Keratinocyte (primary cell): Measurements from ENCODE around the gene MAP3K4. TPM values are rescaled to one million over a fixed set of nuclear protein-coding genes. Genes with fewer than 3 reads are reported as not detected.

Source experiments
- DNase-seq: peaks from one replicate; pipeline ENCODE4 v3.0.0-alpha.2; 2011; ENCODE audit warnings: low read depth, missing footprints, low spot score
- FAIRE-seq: peaks from 2 replicates; lab custom pipeline; 2011; peaks lifted over from hg19 to GRCh38; lab: Jason Lieb, UNC
- H2AFZ ChIP-seq: 2 replicates; pipeline ENCODE4 v1.6.0; 2012; ENCODE audit warnings: low read length, control low read depth, inconsistent platforms; ENCODE audit not compliant: control insufficient read depth
- H3K27ac ChIP-seq: 2 replicates; pipeline ENCODE4 v1.5.1; 2011; ENCODE audit warnings: low read length; ENCODE audit not compliant: control insufficient read depth, insufficient read depth
- H3K27me3 ChIP-seq: 3 replicates; pipeline ENCODE4 v1.6.0; 2011; ENCODE audit warnings: low read length; ENCODE audit not compliant: control insufficient read depth, insufficient read depth; ENCODE audit errors: extremely low read depth
- H3K36me3 ChIP-seq, 2 experiments: 2 replicates in 1 of 2; 3 replicates in 1 of 2; pipeline ENCODE4 v1.5.1; 2011; ENCODE audit warnings: low read length in 2 of 2, mild to moderate bottlenecking in 1 of 2; ENCODE audit not compliant: control insufficient read depth in 2 of 2, insufficient read depth in 2 of 2; ENCODE audit errors: extremely low read depth in 1 of 2
- H3K4me1 ChIP-seq: 3 replicates; pipeline ENCODE4 v1.5.1; 2011; ENCODE audit warnings: low read length; ENCODE audit not compliant: control insufficient read depth, insufficient read depth; ENCODE audit errors: extremely low read depth
- H3K4me2 ChIP-seq: 3 replicates; pipeline ENCODE4 v1.6.0; 2011; ENCODE audit warnings: low read depth, low read length; ENCODE audit not compliant: control insufficient read depth, insufficient read depth; ENCODE audit errors: extremely low read depth
- H3K4me3 ChIP-seq, 3 experiments: fragments of 200-600 bp in 1 of 3; sonication (generic) in 1 of 3; 2 replicates in 2 of 3; 3 replicates in 1 of 3; pipeline ENCODE4 v1.5.1; 2011 to 2016; ENCODE audit warnings: low read length in 3 of 3, mild to moderate bottlenecking in 3 of 3, control low read depth in 2 of 3, inconsistent platforms in 1 of 3, low read depth in 1 of 3, mixed read lengths in 1 of 3, mixed run types in 1 of 3, moderate library complexity in 1 of 3; ENCODE audit not compliant: control insufficient read depth in 2 of 3, insufficient read depth in 2 of 3; ENCODE audit errors: extremely low read depth in 1 of 3
- H3K79me2 ChIP-seq: 2 replicates; pipeline ENCODE4 v1.6.0; 2012; ENCODE audit warnings: low read length; ENCODE audit not compliant: control insufficient read depth, insufficient read depth
- H3K9ac ChIP-seq: 3 replicates; pipeline ENCODE4 v1.6.0; 2011; ENCODE audit warnings: low read length; ENCODE audit not compliant: control insufficient read depth, insufficient read depth; ENCODE audit errors: extremely low read depth
- H3K9me1 ChIP-seq: 3 replicates; pipeline ENCODE4 v1.6.0; 2011; ENCODE audit warnings: low read length; ENCODE audit not compliant: control insufficient read depth, insufficient read depth; ENCODE audit errors: extremely low read depth
- H3K9me3 ChIP-seq: 2 replicates; pipeline ENCODE4 v1.5.1; 2012; ENCODE audit warnings: low read depth, low read length; ENCODE audit not compliant: control insufficient read depth
- H4K20me1 ChIP-seq: 3 replicates; pipeline ENCODE4 v1.6.0; 2011; ENCODE audit warnings: low read length; ENCODE audit not compliant: control insufficient read depth, insufficient read depth; ENCODE audit errors: extremely low read depth
- CTCF ChIP-seq, 3 experiments: IDR thresholded peaks in 1 of 3; conservative IDR thresholded peaks in 1 of 3; optimal IDR thresholded peaks in 1 of 3; 2 replicates in 2 of 3; 3 replicates in 1 of 3; pipeline versions ENCODE3 to v1.5.1; 2011; ENCODE audit warnings: low read length in 3 of 3, mild to moderate bottlenecking in 3 of 3, moderate library complexity in 2 of 3, control low read depth in 1 of 3, inconsistent platforms in 1 of 3; ENCODE audit not compliant: insufficient read depth in 2 of 3; ENCODE audit errors: extremely low read depth in 1 of 3
- EZH2 ChIP-seq: IDR thresholded peaks from one replicate; pipeline ENCODE4 v1.6.1; 2012; ENCODE audit warnings: inconsistent platforms, mild to moderate bottlenecking, low read length, moderate library complexity
- dilution Hi-C: fragments of 300-500 bp; cut with MboI; formaldehyde crosslinking; loops from one replicate; pipeline ENCODE4 v1.7.0; 2020; ENCODE audit warnings: low sequenced_read_pairs; ENCODE audit not compliant: extremely low pct_ligation_motif_present
- polyA plus RNA-seq, 5 experiments: library from polyadenylated mRNA; depleted of rRNA in 3 of 5; stranded (reverse) in 3 of 5; stranded (forward) in 1 of 5; unstranded in 1 of 5; fragments of >200 nt; gene quantifications; 1 replicate in 1 of 5; 2 replicates in 3 of 5; 3 replicates in 1 of 5; pipeline versions ENCODE4 v1.2.1 to v1.2.3, GENCODE V29; 2011 to 2012; ENCODE audit warnings: missing spikeins in 2 of 5, low read depth in 1 of 5, low replicate concordance in 1 of 5

The MAP3K4 gene
- polyA plus RNA-seq, 1 donor (not counting 4 experiments of a cell fraction or from before 2014, with no cell fraction given), result 12.8 TPM

GRCh38 chr6:161048641-161049040 lies 57.1 kb downstream of the MAP3K4 start:
- no peak overlapping the region for H3K27ac ChIP-seq
- peaks cover 5% of the 10 kb centered on the region for H3K4me1 ChIP-seq
- no peak overlapping the region for H3K9ac ChIP-seq
- no peak overlapping the region for H3K4me3 ChIP-seq
- TF ChIP-seq CTCF (optimal IDR thresholded peaks at IDR 0.05 in 1 of 3, IDR thresholded peaks at IDR 0.05 in 1 of 3, conservative IDR thresholded peaks at IDR 0.05 in 1 of 3; ENCODE audit: extremely low read depth in 1 of 3, insufficient read depth in 2 of 3, low read length in 3 of 3) (no peak), EZH2 (no peak)
- peaks cover 11% of the 10 kb centered on the region for H3K79me2 ChIP-seq
- no peaks in the 10 kb centered on the region for H4K20me1 ChIP-seq
- no peak overlapping the region for H2AFZ ChIP-seq
- peaks cover 0 to 4% of the 10 kb centered on the region in 2 experiments for H3K36me3 ChIP-seq
- no peaks in the 10 kb centered on the region for H3K9me3 ChIP-seq
- dilution Hi-C loops, result no loop called here
- FAIRE-seq, result no peak
- no peak overlapping the region for H3K4me2 ChIP-seq
- H3K9me1 ChIP-seq, result no peaks in the 10 kb centered on the region
- DNase-seq, result no peak
- H3K27me3 ChIP-seq, result no peaks in the 10 kb centered on the region

GRCh38 chr6:161050134-161050765 lies 58.7 kb downstream of the MAP3K4 start:
- Histone ChIP-seq H3K27ac (no peak overlapping the region), H3K9me3 (no peaks in the 10 kb centered on the region), H3K9me1 (no peaks in the 10 kb centered on the region), H3K4me2 (no peak overlapping the region), H2AFZ (no peak overlapping the region), H3K4me3 (no peak overlapping the region), H3K4me1 (no peaks in the 10 kb centered on the region), H3K36me3 (peaks cover 0 to 4% of the 10 kb centered on the region in 2 experiments), H3K27me3 (no peaks in the 10 kb centered on the region), H4K20me1 (no peaks in the 10 kb centered on the region), H3K9ac (no peak overlapping the region), H3K79me2 (peaks cover 3% of the 10 kb centered on the region)
- no peak for DNase-seq
- FAIRE-seq, result no peak
- dilution Hi-C loops, result no loop called here
- no peak for TF ChIP-seq EZH2
- TF ChIP-seq CTCF (optimal IDR thresholded peaks at IDR 0.05 in 1 of 3, IDR thresholded peaks at IDR 0.05 in 1 of 3, conservative IDR thresholded peaks at IDR 0.05 in 1 of 3; ENCODE audit: extremely low read depth in 1 of 3, insufficient read depth in 2 of 3, low read length in 3 of 3), result no peak
